ENCODE measurements around the gene SH2D2A.

Gene SH2D2A

DNA sequence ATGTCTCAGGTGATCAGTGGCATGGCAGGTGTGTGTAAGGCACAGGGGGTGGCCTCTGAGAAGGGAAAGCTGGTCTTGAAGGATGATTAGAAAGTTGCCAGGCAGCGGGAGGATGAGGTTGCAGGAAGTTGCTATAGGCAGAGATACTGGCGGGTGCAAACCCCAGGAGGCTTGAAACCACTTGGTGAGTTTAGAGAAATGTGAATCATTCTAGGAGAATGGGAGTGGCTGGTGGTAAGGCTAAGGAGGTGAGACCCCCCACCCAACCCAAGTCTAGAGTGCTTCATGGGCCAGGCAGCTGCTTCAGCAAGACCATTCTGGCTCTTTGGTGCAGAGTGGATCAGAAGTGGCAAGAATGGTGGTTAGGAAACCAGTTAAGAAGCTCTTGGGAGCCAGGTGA lies 9.0 kb downstream of the SH2D2A start:
- no peak for TF ChIP-seq GATA3 (IDR thresholded peaks at IDR 0.05; ENCODE audit: low read depth, low read length)
- TF ChIP-seq GATA2 (IDR thresholded peaks at IDR 0.05; ENCODE audit: low read depth, low read length): no peak

DNA sequence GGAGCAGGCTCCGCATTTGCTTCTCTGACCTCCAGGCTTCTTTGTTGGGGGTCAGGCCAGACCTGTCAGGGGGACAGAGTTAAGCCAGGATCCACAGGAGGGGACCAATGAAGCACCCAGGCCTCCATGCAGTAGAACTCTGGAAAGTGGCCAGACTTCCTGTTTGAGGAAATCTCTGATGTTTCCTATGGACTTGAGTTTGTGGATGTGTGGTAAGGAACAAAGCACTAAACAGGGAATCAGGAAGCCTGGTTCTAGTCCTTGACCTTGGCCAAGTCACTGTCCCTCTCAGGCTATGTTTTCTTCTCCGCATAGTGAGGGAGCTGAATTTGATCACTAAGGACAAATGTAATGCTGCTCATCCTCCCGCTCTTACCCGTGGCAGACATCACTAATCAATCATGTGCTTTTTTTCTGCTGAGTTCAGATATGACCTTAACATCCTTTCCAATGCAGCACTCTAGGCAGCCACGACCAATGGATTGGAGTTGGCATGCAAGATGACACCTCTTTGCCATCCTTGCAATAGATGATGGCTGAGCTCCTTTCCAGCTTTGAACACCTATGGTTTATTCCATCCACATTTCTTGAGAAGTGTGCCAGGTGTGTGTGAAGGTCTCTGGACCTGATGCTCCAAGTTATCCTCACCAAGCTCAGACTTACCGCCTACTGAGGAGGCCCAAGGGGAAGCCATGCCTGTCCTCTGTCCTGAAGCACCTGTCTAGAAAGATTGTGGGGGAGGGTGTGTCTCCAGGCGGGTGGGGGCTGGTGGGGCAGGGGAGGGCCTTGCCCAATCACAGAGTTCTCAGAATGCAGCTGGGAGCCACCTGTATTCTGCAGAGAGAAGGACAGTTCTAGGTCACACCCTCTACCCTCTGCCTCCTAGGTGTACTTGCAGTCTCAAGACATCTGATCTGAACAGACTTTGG lies 9.9 kb downstream of the SH2D2A start:
- TF ChIP-seq GATA3 (IDR thresholded peaks at IDR 0.05; ENCODE audit: low read depth, low read length) (no peak), GATA2 (IDR thresholded peaks at IDR 0.05; ENCODE audit: low read depth, low read length) (no peak)

DNA sequence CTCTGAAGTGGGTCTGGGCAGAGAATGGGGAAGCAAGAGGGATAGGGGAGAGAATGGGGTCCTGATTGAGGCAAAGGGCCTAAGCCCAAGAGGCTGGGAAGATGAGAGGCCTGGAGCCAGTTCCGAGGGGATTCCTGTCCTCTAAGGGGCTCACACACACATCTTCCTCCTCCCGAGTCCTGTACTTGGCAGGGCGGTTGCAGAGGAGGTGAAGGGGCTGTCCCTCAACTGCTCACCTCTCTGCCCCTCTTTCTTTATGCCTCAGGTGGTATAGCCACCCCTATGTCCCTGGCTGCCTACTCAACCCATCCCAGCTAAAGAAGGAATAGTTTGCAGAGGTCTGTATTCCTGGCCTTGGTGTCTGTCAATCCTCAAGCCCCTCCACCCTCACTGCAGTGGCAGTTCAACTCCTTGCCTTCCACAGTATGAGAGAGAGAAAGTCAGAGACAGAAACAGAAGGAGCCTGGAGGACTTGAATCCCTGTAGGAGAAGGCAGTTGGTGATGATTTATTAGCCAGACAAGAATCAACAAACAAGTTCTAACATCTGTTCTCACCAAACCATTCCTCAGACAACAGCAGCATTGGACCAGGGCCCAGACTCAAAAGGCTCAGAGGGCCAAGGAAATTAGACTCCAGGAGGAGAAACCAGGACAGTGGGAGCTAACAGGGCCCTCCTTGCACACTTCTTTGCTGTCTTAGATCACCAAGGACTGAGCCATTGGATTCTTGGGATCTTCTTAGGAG lies 10.7 kb downstream of the SH2D2A start:
- TF ChIP-seq GATA2 (IDR thresholded peaks at IDR 0.05; ENCODE audit: low read depth, low read length) (no peak), GATA3 (IDR thresholded peaks at IDR 0.05; ENCODE audit: low read depth, low read length) (no peak)

DNA sequence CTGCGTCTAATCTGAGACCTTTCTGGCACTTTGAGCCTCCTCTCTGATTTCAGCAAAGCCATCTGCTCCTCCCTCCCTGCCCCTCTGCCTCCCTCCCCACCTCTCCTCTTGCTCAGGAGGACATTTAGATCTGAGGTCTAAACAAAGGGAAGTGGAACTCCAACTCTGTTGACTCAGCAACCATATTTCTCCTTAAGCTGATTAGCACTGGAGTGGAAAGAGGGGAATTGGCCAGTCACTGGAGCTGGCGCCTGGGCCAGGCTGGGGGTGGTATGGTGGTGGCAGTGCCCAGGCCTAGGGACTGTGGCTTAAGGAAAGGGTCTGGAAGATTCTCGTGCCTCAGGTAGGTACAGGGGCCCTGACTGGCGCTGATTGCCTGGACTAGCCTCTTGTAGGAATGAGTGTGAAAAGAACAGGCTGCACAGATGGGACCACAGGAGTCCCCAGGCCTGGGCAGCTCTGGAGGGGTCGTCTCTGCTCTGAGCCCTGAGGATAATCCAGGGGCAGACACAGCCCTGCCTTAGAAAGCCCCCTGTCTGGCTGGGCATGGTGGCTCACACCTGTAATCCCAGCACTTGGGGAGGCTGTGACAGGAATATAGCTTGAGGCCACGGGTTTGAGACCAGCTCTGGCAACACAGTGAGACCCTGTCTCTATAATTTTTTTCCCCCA lies 11.9 kb downstream of the SH2D2A start:
- no peak for TF ChIP-seq GATA3 (IDR thresholded peaks at IDR 0.05; ENCODE audit: low read depth, low read length)
- no peak for TF ChIP-seq GATA2 (IDR thresholded peaks at IDR 0.05; ENCODE audit: low read depth, low read length)

DNA sequence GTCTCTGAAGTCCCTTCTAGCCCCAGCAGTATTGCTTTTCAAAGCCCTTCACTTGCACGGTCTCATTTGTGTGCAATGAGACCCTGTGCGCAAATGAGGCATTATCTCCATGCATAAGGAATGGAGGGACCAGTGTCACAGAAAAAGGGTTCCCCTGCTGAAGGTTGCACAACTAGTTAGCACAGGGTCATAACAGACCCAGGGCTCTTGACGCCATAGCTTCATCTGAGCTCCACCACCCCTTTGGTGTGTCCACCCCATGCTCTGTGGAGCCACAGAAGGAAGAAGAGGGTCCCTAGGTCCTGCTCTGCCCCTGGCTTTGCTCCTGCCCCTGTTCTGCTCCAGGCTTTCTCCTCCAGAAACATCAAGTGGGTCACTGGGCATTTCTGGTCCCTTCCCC lies 12.6 kb downstream of the SH2D2A start:
- TF ChIP-seq GATA2 (IDR thresholded peaks at IDR 0.05; ENCODE audit: low read depth, low read length) (no peak), GATA3 (IDR thresholded peaks at IDR 0.05; ENCODE audit: low read depth, low read length) (no peak)

DNA sequence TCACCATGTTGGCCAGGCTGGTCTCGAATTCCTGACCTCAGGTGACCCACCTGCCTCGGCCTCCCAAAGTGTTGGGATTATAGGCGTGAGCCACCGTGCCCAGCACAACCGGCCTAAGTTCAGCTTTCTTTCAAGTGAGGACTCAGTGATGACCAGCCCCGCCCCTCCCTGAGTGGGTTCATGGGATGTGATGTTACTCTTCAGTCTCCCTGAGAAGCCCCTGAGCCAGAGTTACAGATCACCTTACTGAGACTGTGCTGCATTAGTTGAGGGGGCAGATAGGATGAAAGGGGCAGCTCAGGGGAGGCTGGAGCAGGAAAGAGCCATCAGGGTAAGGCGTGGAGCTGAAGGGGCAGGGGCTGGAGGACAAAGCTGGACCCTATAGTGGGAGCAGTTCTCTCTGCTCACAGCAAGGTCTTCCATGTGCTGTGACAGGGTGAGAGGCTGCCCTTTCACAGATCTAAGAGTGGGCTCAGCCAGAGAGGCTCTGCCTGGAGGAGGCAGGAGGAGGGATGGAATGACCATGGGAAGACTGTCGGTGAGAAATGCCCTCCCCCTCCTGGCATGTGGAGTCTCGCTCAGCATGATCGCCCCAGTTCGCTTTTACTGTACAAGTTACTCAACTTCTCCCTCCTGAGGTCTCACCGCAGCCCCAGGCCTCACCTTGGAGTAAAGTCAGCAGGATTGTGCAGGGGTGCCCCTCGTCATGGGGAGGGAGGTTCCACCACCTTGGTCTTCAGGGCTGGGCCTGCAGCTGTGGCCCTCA lies 13.4 kb downstream of the SH2D2A start:
- no peak for TF ChIP-seq GATA2 (IDR thresholded peaks at IDR 0.05; ENCODE audit: low read depth, low read length)
- TF ChIP-seq GATA3 (IDR thresholded peaks at IDR 0.05; ENCODE audit: low read depth, low read length): no peak

DNA sequence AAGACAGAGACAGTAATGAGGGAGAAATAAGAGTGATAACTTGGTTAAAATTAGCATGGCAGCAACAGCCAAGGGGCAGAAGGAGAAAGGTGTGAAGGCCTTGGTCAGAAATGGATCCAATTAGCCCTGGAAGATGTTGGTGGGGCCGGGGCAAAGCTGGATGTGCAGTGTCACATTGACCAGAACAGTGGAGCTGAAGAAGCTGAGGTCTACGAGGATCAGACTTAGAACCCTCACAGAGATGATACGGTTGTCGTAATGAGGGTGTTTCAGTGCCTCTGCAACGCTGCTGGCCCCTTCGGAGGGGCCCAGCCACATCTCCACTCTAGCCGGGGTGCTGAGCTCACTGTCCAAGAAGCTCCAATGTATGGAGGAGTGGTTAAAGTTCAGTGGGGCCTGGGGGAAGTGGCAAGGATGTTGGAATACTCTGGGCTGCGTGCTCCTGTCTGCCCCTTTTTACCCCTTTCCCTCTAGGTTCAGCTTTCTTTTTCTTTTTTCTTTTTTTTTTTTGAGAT lies 14.2 kb downstream of the SH2D2A start:
- TF ChIP-seq GATA3 (IDR thresholded peaks at IDR 0.05; ENCODE audit: low read depth, low read length) (no peak), GATA2 (IDR thresholded peaks at IDR 0.05; ENCODE audit: low read depth, low read length) (no peak)

DNA sequence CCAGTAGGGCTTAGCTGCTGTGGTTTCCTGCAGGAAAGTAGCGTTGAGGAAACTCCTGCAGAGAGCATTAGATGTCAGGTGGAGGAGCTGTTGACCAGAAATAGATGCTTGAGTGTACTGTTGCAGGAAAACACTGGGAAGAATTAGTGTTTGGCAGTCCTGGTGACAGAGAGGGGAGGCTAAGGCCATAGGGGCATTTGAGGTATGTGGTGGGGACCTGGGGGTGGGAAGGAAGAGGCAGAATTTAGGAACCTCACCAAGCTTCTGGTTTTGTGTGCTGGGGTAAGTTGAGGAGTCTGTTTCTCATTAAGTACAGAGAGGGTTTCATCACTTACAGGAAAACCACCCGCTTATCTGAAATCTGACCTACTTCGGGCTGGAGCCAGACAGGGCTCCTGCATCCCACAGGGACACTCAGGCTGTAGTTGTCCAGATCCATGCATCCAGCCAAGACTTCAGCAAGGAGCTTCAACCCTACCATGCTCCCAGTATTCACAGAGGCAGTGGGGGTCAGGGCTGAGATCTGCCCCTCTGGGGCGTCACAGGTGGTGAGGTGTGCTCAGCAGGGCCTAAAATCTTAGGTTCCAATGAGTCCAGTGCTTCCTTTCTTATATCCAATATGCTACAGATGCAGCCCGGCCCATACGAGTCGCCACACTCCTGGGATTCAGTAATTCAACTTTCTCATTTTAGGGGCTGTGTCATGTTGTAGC lies 15.1 kb downstream of the SH2D2A start:
- TF ChIP-seq GATA2 (IDR thresholded peaks at IDR 0.05; ENCODE audit: low read depth, low read length) (peak; percentile 99), GATA3 (IDR thresholded peaks at IDR 0.05; ENCODE audit: low read depth, low read length) (no peak)

DNA sequence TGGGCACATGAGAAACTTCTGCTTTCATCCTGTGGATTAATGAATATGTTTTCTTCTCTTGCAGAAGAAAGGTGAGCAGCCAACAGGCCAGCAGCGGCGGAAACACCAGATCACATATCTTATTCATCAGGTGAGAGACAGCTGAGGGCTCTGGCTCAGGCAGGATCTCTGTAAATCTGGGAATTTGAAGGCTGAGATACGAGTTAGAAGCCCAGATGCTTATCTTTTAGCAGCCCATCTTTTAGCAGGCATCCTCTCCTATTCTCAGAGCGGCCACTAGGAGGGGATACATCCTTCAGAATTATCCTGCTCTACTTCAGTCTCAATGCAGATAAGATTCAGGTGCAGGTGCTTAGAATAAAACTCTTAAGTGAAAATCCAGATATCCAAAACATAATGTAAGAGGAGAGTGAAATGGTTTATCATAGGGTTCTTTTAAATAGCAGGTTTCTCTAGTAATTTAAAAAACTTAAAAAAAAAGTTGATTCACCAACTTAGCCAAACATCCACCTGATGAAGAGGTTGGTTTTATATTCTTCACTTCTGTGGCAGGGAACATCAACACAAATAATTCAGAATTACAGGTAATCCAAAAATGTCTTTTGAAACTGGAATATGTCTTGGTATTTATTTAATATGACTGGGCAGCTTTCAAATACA lies 19.3 kb downstream of the SH2D2A start:
- TF ChIP-seq GATA2 (IDR thresholded peaks at IDR 0.05; ENCODE audit: low read depth, low read length) (peak; percentile 100), GATA3 (IDR thresholded peaks at IDR 0.05; ENCODE audit: low read depth, low read length) (peak; percentile 99)

DNA sequence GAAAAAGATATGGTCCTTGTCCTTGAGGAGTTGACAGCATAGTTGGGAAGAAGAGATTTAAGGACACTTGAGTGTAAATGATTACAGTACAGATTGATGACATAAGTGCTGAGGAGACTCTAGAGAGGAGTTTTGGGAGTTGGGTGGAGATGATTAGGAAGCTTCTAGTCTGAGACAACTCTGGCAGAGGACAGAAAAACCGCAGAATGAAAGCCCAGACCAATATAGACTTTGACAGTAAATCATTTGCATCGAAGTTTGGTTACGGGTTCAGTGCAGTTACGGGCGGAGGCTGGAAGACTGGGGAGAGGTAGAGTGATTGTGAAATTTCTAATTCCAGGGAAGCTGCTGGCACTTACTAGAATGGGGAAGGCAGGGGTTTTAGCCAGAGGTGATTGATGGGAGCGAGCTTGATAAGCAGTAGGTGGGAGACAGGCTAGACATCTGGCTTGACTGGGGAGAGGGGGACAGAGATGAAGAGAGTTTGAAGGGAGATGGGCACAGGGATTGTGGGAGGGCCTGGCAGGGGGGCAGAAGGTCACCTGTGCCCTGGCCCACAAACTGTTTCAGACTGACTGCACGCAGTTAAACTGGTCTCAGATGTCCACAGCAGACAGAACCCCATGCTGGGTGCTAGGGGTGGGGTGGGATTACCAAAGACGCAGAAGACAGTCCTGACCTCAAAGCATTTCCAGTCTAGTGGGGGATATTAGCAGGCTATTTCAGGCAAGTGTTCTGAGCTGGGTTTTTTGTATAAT lies 20.1 kb downstream of the SH2D2A start:
- TF ChIP-seq GATA2 (IDR thresholded peaks at IDR 0.05; ENCODE audit: low read depth, low read length): no peak
- TF ChIP-seq GATA3 (IDR thresholded peaks at IDR 0.05; ENCODE audit: low read depth, low read length): no peak

DNA sequence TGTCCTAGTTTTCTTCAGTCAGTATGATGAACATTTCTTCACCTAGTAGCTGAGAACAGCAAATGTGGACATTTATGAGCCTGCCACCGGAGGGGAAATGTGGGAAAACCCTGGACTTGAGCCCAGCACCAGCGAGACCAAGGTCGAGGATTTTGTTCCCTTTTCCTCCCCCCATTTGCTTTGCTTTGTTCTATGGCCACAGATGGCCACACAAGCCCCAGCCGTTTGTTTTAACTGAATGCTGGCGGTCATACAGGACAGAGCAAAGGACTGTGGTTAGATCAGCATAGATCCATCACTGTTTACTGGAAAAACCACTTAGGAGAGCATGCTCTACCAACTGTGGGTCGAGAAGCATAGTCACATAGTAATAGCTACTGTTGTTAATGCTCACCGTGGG lies 20.9 kb downstream of the SH2D2A start:
- TF ChIP-seq GATA2 (IDR thresholded peaks at IDR 0.05; ENCODE audit: low read depth, low read length) (no peak), GATA3 (IDR thresholded peaks at IDR 0.05; ENCODE audit: low read depth, low read length) (no peak)

DNA sequence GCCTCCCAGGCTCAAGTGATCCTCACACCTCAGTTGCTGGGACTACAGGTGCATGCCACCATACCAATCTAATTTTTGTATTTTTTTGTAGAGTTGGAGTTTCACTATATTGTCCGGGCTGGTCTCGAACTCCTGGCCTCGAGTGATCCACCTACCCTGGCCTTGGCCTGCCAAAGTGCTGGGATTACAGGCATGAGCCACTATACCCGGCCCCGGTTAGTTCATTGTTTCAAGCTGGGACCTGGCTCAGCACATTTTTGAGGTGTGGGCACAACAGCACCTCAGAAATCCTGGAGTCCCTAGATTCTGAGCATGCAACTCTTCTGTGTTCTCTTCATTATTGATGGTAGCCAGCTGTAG lies 21.3 kb downstream of the SH2D2A start:
- no peak for TF ChIP-seq GATA3 (IDR thresholded peaks at IDR 0.05; ENCODE audit: low read depth, low read length)
- no peak for TF ChIP-seq GATA2 (IDR thresholded peaks at IDR 0.05; ENCODE audit: low read depth, low read length)
